PC-9 (cell line): ENCODE data around the gene COL4A2. TPM values are rescaled to one million over a fixed set of nuclear protein-coding genes. Genes with fewer than 3 reads are reported as not detected.

Experiments
- BruUV-seq: library from RNA; stranded (reverse); fragments of 400-500 nt; replicated peaks from 2 replicates; lab custom pipeline; 2021; lab: Mats Ljungman, UMichigan
- CTCF ChIA-PET: fragments of 300-600 bp; sonication (Branson Sonifier 250); formaldehyde crosslinking; loops from one replicate; lab custom pipeline; 2022; ENCODE audit warnings: antibody characterized with exemption; lab: Charles Lee
- POLR2A ChIA-PET: fragments of 300-600 bp; sonication (Branson Sonifier 250); formaldehyde crosslinking; loops from one replicate; lab custom pipeline; 2022; ENCODE audit warnings: antibody characterized with exemption; ENCODE audit not compliant: unreplicated experiment; lab: Charles Lee
- DNase-seq, 2 experiments: peaks; one replicate each; pipeline versions ENCODE4 v3.0.0 to v3.0.0-alpha.2; 2015 to 2022; ENCODE audit warnings: mixed read lengths in 1 of 2
- H2AFZ ChIP-seq: fragments of 200-600 bp; sonication (generic); 2 replicates; pipeline ENCODE4 v1.8.1; 2017; ENCODE audit warnings: antibody characterized with exemption
- H3F3A ChIP-seq: fragments of 200-600 bp; sonication (generic); 2 replicates; pipeline ENCODE4 v1.8.1; 2017; ENCODE audit warnings: antibody characterized with exemption, mild to moderate bottlenecking, low read depth; ENCODE audit not compliant: insufficient read depth
- H3K27ac ChIP-seq: fragments of 200-600 bp; sonication (generic); 2 replicates; pipeline ENCODE4 v1.6.1; 2016; ENCODE audit warnings: mixed run types
- H3K27me3 ChIP-seq: fragments of 200-600 bp; sonication (generic); 2 replicates; pipeline ENCODE4 v1.6.1; 2016; ENCODE audit warnings: low read depth, mixed run types; ENCODE audit not compliant: insufficient read depth
- H3K36me3 ChIP-seq: fragments of 200-600 bp; sonication (generic); 2 replicates; pipeline ENCODE4 v1.6.1; 2016; ENCODE audit warnings: low read depth, mixed run types
- H3K4me1 ChIP-seq: fragments of 200-600 bp; sonication (generic); replicated peaks from 2 replicates; pipeline ENCODE4 v1.6.1; 2016; ENCODE audit warnings: mixed run types; ENCODE audit not compliant: insufficient read depth
- H3K4me2 ChIP-seq: fragments of 200-600 bp; sonication (generic); 2 replicates; pipeline ENCODE4 v1.6.1; 2017; ENCODE audit warnings: mixed run types
- H3K4me3 ChIP-seq: fragments of 200-600 bp; sonication (generic); 2 replicates; pipeline ENCODE4 v1.6.1; 2016; ENCODE audit warnings: mixed run types
- H3K79me2 ChIP-seq: fragments of 200-600 bp; sonication (generic); 2 replicates; pipeline ENCODE4 v1.6.1; 2017; ENCODE audit warnings: low read depth, mixed run types
- H3K9me2 ChIP-seq: fragments of 200-600 bp; sonication (generic); 2 replicates; pipeline ENCODE4 v1.8.1; 2017; ENCODE audit warnings: mild to moderate bottlenecking; ENCODE audit not compliant: insufficient read depth
- H3K9me3 ChIP-seq: fragments of 200-600 bp; sonication (generic); 2 replicates; pipeline ENCODE4 v1.8.1; 2016; ENCODE audit warnings: low read depth; ENCODE audit not compliant: insufficient read depth
- H4K20me1 ChIP-seq: fragments of 200-600 bp; sonication (generic); 2 replicates; pipeline ENCODE4 v1.8.1; 2017; ENCODE audit not compliant: insufficient read depth
- EZH2 ChIP-seq: fragments of 200-600 bp; sonication (generic); IDR thresholded peaks from 2 replicates; pipeline ENCODE4 v1.8.0; 2017; ENCODE audit warnings: antibody characterized with exemption, low read depth
- intact Hi-C: fragments of 100-400 bp; cut with micrococcal nuclease; formaldehyde crosslinking; loops from one replicate; pipeline ENCODE4 v1.10.0; 2022; ENCODE audit not compliant: unreplicated experiment
- total RNA-seq: library from RNA; stranded (reverse); gene quantifications from 2 replicates; pipeline ENCODE4 v1.2.3, GENCODE V29; 2021
- TF ChIP-seq, protein P1 (sequence below): fragments of 200-600 bp; sonication (generic); conservative IDR thresholded peaks from 2 replicates; pipeline ENCODE4 v1.6.1; 2017; ENCODE audit warnings: mixed run types, antibody characterized with exemption, mild to moderate bottlenecking, moderate library complexity

COL4A2 gene
- total RNA-seq, 1 experiment from 2014 or later = 1.2 TPM

DNA sequence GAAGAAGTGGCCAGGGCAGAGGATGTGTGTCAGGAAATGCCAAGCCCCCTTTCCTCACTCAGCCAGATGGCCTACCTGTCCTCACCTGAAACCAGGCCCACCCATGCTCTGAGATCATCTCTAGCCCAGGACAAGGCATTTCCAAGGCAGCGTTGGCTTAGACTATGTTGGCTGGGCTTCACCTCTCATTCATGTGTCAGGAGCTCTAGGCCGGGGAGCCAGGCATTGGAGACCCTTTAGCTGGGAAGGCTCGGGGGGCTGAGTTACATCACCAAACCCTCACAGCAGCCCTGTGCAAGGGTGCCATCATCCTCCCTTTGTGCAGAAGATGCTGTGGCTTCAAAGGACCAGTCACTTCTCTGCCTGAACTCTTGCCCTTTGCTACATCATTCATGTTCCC is 40.0 kb downstream of the COL4A2 start:
- peak overlapping the region; percentile 69 for H3K4me2 ChIP-seq
- H3K4me3 ChIP-seq = no peak overlapping the region
- no peak for DNase-seq
- no peaks in the 10 kb centered on the region for H3K9me3 ChIP-seq
- H2AFZ ChIP-seq = no peak overlapping the region
- H3K27me3 ChIP-seq = no peaks in the 10 kb centered on the region
- CTCF ChIA-PET = interaction anchor here (1.5 kb wide), 1 partner anchor 100 kb away, joined by 4 read pairs; no protein-coding TSS in a partner anchor
- H3F3A ChIP-seq = peaks cover 53% of the 10 kb centered on the region
- H3K27ac ChIP-seq = peak overlapping the region; percentile 83
- POLR2A ChIA-PET = interaction anchor here (0.6 to 1.2 kb wide), 3 partner anchors 27 to 1739 kb away, joined by 3 to 5 read pairs (median 4); no protein-coding TSS in a partner anchor
- intact Hi-C loops = loop anchor here (1.0 to 2.0 kb wide), 6 partner anchors 27 to 180 kb away; no protein-coding TSS in a partner anchor
- no peaks in the 10 kb centered on the region for H3K79me2 ChIP-seq
- no peaks in the 10 kb centered on the region for H3K36me3 ChIP-seq
- TF ChIP-seq, protein P1, sequence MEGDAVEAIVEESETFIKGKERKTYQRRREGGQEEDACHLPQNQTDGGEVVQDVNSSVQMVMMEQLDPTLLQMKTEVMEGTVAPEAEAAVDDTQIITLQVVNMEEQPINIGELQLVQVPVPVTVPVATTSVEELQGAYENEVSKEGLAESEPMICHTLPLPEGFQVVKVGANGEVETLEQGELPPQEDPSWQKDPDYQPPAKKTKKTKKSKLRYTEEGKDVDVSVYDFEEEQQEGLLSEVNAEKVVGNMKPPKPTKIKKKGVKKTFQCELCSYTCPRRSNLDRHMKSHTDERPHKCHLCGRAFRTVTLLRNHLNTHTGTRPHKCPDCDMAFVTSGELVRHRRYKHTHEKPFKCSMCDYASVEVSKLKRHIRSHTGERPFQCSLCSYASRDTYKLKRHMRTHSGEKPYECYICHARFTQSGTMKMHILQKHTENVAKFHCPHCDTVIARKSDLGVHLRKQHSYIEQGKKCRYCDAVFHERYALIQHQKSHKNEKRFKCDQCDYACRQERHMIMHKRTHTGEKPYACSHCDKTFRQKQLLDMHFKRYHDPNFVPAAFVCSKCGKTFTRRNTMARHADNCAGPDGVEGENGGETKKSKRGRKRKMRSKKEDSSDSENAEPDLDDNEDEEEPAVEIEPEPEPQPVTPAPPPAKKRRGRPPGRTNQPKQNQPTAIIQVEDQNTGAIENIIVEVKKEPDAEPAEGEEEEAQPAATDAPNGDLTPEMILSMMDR = no peak
- no peak for TF ChIP-seq EZH2
- BruUV-seq = no TSS peak
- peaks cover 69% of the 10 kb centered on the region for H3K4me1 ChIP-seq
- no peaks in the 10 kb centered on the region for H4K20me1 ChIP-seq
- no peaks in the 10 kb centered on the region for H3K9me2 ChIP-seq

DNA sequence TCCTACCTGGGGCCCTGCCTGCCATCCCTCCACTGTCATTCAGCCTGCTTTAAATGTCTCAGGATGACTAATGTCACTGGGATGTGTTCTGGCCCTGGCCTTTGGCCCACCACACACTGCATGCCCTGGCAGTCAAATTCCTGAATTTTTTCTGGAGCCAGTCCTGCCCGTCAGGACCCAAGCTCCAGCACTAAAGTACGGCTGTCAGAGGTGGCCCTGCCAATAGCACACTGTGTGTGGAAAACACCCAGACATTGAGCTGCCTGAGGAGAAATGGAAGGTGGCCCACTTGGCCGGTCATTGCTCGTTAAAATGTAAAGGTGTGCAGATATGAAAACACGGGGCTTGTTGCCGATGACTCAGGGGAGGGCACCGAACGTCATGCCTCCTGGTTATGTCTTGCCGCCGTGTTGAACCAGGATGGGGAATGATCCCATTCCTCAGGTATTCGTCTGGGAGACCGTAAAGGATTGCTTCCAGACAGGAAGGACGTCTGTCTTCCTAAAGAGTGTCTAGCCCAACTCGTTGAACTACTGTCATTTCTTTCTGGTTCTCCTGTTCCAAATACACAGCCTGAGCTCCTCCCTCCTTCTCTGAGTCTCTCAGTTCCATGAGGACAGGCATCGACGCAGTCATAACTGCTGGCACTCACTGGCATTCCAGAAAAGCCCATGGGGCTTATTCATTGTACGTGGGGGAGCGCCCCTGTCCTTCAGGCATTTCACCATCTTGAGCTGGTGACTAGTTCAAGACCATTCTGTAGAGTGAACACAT is 40.6 kb downstream of the COL4A2 start:
- peak overlapping the region; percentile 69 for H3K4me2 ChIP-seq
- H3K79me2 ChIP-seq = no peaks in the 10 kb centered on the region
- no peaks in the 10 kb centered on the region for H3K9me2 ChIP-seq
- intact Hi-C loops = loop anchor here (1.0 to 2.0 kb wide), 6 partner anchors 27 to 179 kb away; no protein-coding TSS in a partner anchor
- ChIA-PET POLR2A (interaction anchor here (0.6 to 1.2 kb wide), 4 partner anchors 13 to 101 kb away, joined by 3 to 5 read pairs (median 4); no protein-coding TSS in a partner anchor), CTCF (interaction anchor here (1.5 kb wide), 1 partner anchor 100 kb away, joined by 4 read pairs; no protein-coding TSS in a partner anchor)
- H4K20me1 ChIP-seq = no peaks in the 10 kb centered on the region
- H3K4me1 ChIP-seq = peaks cover 63% of the 10 kb centered on the region
- H3K4me3 ChIP-seq = peak overlapping the region; percentile 9; the same call in 1 of the 2 replicates
- TF ChIP-seq, protein P1 = no peak
- no peak for TF ChIP-seq EZH2
- H3K27ac ChIP-seq = peak overlapping the region; percentile 83
- H3F3A ChIP-seq = peaks cover 51% of the 10 kb centered on the region
- peak; percentile 84 to 98 for DNase-seq
- BruUV-seq = no TSS peak
- H3K9me3 ChIP-seq = no peaks in the 10 kb centered on the region
- no peaks in the 10 kb centered on the region for H3K36me3 ChIP-seq
- H2AFZ ChIP-seq = peak overlapping the region; percentile 13; the same call in 1 of the 2 replicates
- H3K27me3 ChIP-seq = no peaks in the 10 kb centered on the region

DNA sequence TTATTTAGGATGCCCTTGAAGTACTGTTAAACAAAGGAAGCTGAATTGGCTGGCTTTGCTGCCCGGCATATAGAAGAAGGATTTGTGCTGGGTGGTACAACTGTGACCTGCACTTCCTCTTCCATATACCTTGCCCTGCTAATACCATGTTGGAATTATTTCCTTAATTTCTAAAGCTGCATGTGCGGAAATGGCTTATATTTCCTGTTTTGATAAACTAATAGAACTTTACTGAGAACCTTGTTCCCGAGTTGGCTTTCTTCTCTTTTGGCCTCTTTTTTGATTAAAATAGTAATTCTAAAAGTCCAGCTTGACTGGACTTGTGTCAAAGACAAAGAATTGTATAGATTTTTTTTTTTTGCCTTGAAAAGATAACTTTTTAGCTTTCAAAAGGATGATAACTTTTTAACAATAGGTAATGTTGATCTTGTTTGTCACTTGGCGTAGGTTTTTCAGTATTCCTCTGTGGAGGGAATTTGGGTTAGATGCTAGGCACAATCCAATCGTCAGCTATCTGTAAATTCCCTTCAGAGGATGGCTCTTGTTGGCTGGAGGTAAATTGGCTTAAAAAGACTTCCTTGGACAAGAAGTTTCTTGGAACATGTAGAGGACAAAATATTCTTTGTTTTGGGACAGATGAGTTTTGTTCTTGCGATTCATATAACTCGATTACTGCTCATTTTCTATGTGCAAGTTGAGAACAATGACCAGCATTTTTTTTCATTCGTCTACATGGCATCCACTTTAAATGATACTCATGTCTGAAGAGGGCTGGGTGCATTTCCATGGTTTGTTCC is 41.4 kb downstream of the COL4A2 start:
- TF ChIP-seq, protein P1 = no peak
- intact Hi-C loops = no loop called here
- Histone ChIP-seq H3K79me2 (no peaks in the 10 kb centered on the region), H3K36me3 (no peaks in the 10 kb centered on the region), H3K4me3 (peak overlapping the region; percentile 9; the same call in 1 of the 2 replicates), H3K9me2 (no peaks in the 10 kb centered on the region), H3K9me3 (no peaks in the 10 kb centered on the region), H3K4me2 (peak overlapping the region; percentile 69), H3K27ac (peak overlapping the region; percentile 83), H3K4me1 (peaks cover 55% of the 10 kb centered on the region), H3K27me3 (no peaks in the 10 kb centered on the region), H3F3A (peaks cover 46% of the 10 kb centered on the region), H2AFZ (peak overlapping the region; percentile 13; the same call in 1 of the 2 replicates), H4K20me1 (no peaks in the 10 kb centered on the region)
- ChIA-PET POLR2A (interaction anchor here (0.9 to 1.2 kb wide), 2 partner anchors 28 to 102 kb away, joined by 3 to 5 read pairs; no protein-coding TSS in a partner anchor), CTCF (no interaction called here)
- no peak for DNase-seq
- BruUV-seq = TSS peak; percentile 65
